ENCODE data around the gene TXNDC8.
"Not testable (repeated sequence)": the region's sequence is repeated elsewhere in the genome, so short reads cannot be mapped to it uniquely, and the experiment has no call there.

TXNDC8 gene

GRCh38 chr9:110323818-110324217 lies 13.8 kb downstream of the TXNDC8 start:
- DNase-seq, result no peak

GRCh38 chr9:110320651-110321445 lies 16.8 kb downstream of the TXNDC8 start:
- DNase-seq, result no peak

GRCh38 chr9:110319781-110320492 lies 17.7 kb downstream of the TXNDC8 start:
- no peak for DNase-seq

GRCh38 chr9:110317911-110318310 lies 19.8 kb downstream of the TXNDC8 start:
- DNase-seq, result no peak

GRCh38 chr9:110316261-110317075 lies 21.2 kb downstream of the TXNDC8 start:
- DNase-seq, result no peak

- not testable (repeated sequence) for DNase-seq
Measured at GRCh38 chr9:110311978-110312377, 25.7 kb downstream of the TXNDC8 start.

- DNase-seq, result no peak
Measured at GRCh38 chr9:110309681-110310080, 28.0 kb downstream of the TXNDC8 start.

- DNase-seq, result no peak
Measured at GRCh38 chr9:110308633-110309038, 29.0 kb downstream of the TXNDC8 start.

GRCh38 chr9:110307191-110307590 lies 30.5 kb downstream of the TXNDC8 start:
- no peak for DNase-seq

- DNase-seq, result no peak
Measured at GRCh38 chr9:110303133-110303532, 34.5 kb downstream of the TXNDC8 start.

- DNase-seq, result no peak
Measured at GRCh38 chr9:110298043-110298605, 39.5 kb downstream of the TXNDC8 start.

GRCh38 chr9:110293248-110293647 lies 44.4 kb downstream of the TXNDC8 start:
- DNase-seq, result no peak

- no peak for DNase-seq
Measured at GRCh38 chr9:110291921-110292557, 45.6 kb downstream of the TXNDC8 start.

- DNase-seq, result no peak
Measured at GRCh38 chr9:110290001-110290400, 47.7 kb downstream of the TXNDC8 start.

GRCh38 chr9:110288503-110288902 lies 49.2 kb downstream of the TXNDC8 start:
- DNase-seq, result no peak

GRCh38 chr9:110287289-110287680 lies 50.4 kb downstream of the TXNDC8 start:
- DNase-seq, result no peak

GRCh38 chr9:110284211-110284844 lies 53.3 kb downstream of the TXNDC8 start:
- DNase-seq, result no peak

- no peak for DNase-seq
Measured at GRCh38 chr9:110283751-110284150, 53.9 kb downstream of the TXNDC8 start.

- DNase-seq, result no peak
Measured at GRCh38 chr9:110282739-110283081, 55.0 kb downstream of the TXNDC8 start.

- no peak for DNase-seq
Measured at GRCh38 chr9:110282018-110282738, 55.5 kb downstream of the TXNDC8 start.

- DNase-seq, result no peak
Measured at GRCh38 chr9:110278080-110278707, 59.5 kb downstream of the TXNDC8 start.

Measured in midbrain (tissue), 1 donor.